CD14-positive monocyte (primary cell): ENCODE measurements around the gene RNF212. TPM values are rescaled to one million over a fixed set of nuclear protein-coding genes. Genes with fewer than 3 reads are reported as not detected.

Experiments
- DNase-seq, 3 donors: peaks; one replicate each; pipeline ENCODE4 v3.0.0-alpha.2; 2011 to 2022
- H2AFZ ChIP-seq: 2 replicates; pipeline ENCODE4 v1.6.0; 2012; ENCODE audit warnings: mild to moderate bottlenecking, low read depth, low read length, inconsistent platforms; ENCODE audit not compliant: insufficient read depth, poor library complexity, severe bottlenecking
- H3K27ac ChIP-seq, 2 donors: 1 replicate in 1 of 2; 2 replicates in 1 of 2; pipeline ENCODE4 v1.5.1; 2012 to 2013; ENCODE audit warnings: low read length in 2 of 2, control low read depth in 1 of 2, inconsistent platforms in 1 of 2, low read depth in 1 of 2, mild to moderate bottlenecking in 1 of 2
- H3K27me3 ChIP-seq, 2 donors: one replicate each; pipeline versions ENCODE4 v1.6.0 to v1.6.1; 2011 to 2013; ENCODE audit warnings: low read length in 2 of 2; ENCODE audit not compliant: control insufficient read depth in 2 of 2, insufficient read depth in 2 of 2
- H3K36me3 ChIP-seq, 2 donors: replicated peaks in 1 of 2; 1 replicate in 1 of 2; 2 replicates in 1 of 2; pipeline versions ENCODE4 v1.5.1 to v1.6.1; 2012 to 2013; ENCODE audit warnings: low read length in 2 of 2, control low read depth in 1 of 2, inconsistent platforms in 1 of 2, mild to moderate bottlenecking in 1 of 2; ENCODE audit not compliant: insufficient read depth in 2 of 2, control insufficient read depth in 1 of 2
- H3K4me1 ChIP-seq, 2 donors: 1 replicate in 1 of 2; 2 replicates in 1 of 2; pipeline versions ENCODE4 v1.5.1 to v1.6.1; 2012 to 2013; ENCODE audit warnings: low read length in 2 of 2, control low read depth in 1 of 2, inconsistent platforms in 1 of 2, mild to moderate bottlenecking in 1 of 2, moderate library complexity in 1 of 2; ENCODE audit not compliant: insufficient read depth in 2 of 2, control insufficient read depth in 1 of 2
- H3K4me2 ChIP-seq: replicated peaks from 2 replicates; pipeline ENCODE3; 2012; ENCODE audit warnings: low read length, moderate library complexity, mild to moderate bottlenecking; ENCODE audit not compliant: poor library complexity, severe bottlenecking; ENCODE audit errors: extremely low read depth
- H3K4me3 ChIP-seq, 3 experiments: fragments of 200-600 bp in 1 of 3; sonication (generic) in 1 of 3; replicated peaks in 1 of 3; 1 replicate in 2 of 3; 2 replicates in 1 of 3; pipeline ENCODE4 v1.5.1; 2011 to 2013; ENCODE audit warnings: low read length in 3 of 3, mild to moderate bottlenecking in 3 of 3, control low read depth in 2 of 3, low read depth in 2 of 3, inconsistent platforms in 1 of 3, moderate library complexity in 1 of 3
- H3K79me2 ChIP-seq: 2 replicates; pipeline ENCODE4 v1.6.0; 2012; ENCODE audit warnings: mild to moderate bottlenecking, control low read depth, inconsistent platforms, low read length, moderate library complexity; ENCODE audit not compliant: insufficient read depth
- H3K9ac ChIP-seq: 2 replicates; pipeline ENCODE4 v1.6.0; 2017; ENCODE audit warnings: low read length, mild to moderate bottlenecking; ENCODE audit not compliant: insufficient read depth, poor library complexity, severe bottlenecking
- H3K9me3 ChIP-seq, 2 donors: replicated peaks in 1 of 2; 1 replicate in 1 of 2; 2 replicates in 1 of 2; pipeline versions ENCODE4 v1.5.1 to v1.6.1; 2012 to 2013; ENCODE audit warnings: low read length in 2 of 2, control low read depth in 1 of 2; ENCODE audit not compliant: control insufficient read depth in 1 of 2, insufficient read depth in 1 of 2
- H4K20me1 ChIP-seq: 2 replicates; pipeline ENCODE4 v1.6.0; 2012; ENCODE audit warnings: mild to moderate bottlenecking, low read length, control low read depth, moderate library complexity; ENCODE audit not compliant: insufficient read depth
- H3K27ac Mint-ChIP-seq, 7 donors: one replicate each; pipeline ENCODE4 v1.8.0; 2020; ENCODE audit warnings: mild to moderate bottlenecking in 7 of 7, mixed read lengths in 7 of 7, moderate library complexity in 6 of 7, inconsistent platforms in 2 of 7
- H3K27me3 Mint-ChIP-seq, 3 donors: one replicate each; pipeline ENCODE4 v1.8.0; 2021 to 2022; ENCODE audit warnings: low read depth in 3 of 3, mild to moderate bottlenecking in 3 of 3, mixed read lengths in 3 of 3, moderate library complexity in 3 of 3, inconsistent platforms in 1 of 3
- H3K36me3 Mint-ChIP-seq, 2 donors: one replicate each; pipeline ENCODE4 v1.8.0; 2020; ENCODE audit warnings: mixed read lengths in 2 of 2, inconsistent platforms in 1 of 2, mild to moderate bottlenecking in 1 of 2
- H3K4me1 Mint-ChIP-seq: one replicate; pipeline ENCODE4 v1.8.0; 2020; ENCODE audit warnings: mild to moderate bottlenecking, mixed read lengths
- H3K4me3 Mint-ChIP-seq, 2 donors: one replicate each; pipeline ENCODE4 v1.8.0; 2020; ENCODE audit warnings: mild to moderate bottlenecking in 2 of 2, mixed read lengths in 2 of 2, moderate library complexity in 1 of 2
- H3K9me3 Mint-ChIP-seq, 7 donors: one replicate each; pipeline ENCODE4 v1.8.0; 2020 to 2022; ENCODE audit warnings: mixed read lengths in 7 of 7, mild to moderate bottlenecking in 6 of 7, moderate library complexity in 6 of 7, inconsistent platforms in 2 of 7
- CTCF ChIP-seq: fragments of 200-600 bp; IDR thresholded peaks from one replicate; pipeline ENCODE4 v1.8.0; 2022; ENCODE audit warnings: antibody characterized with exemption, mild to moderate bottlenecking
- WGBS: methylation state at CpG from one replicate; pipeline ENCODE4 v1.1.5; 2013; ENCODE audit warnings: missing lambda C conversion rate; ENCODE audit not compliant: insufficient coverage; 5-methylcytosine and 5-hydroxymethylcytosine counted together
- intact Hi-C, 2 donors: fragments of 100-400 bp; cut with micrococcal nuclease; formaldehyde crosslinking; loops; one replicate each; pipeline versions ENCODE4 v1.15.0 to v1.15.1; 2023
- polyA plus RNA-seq, 3 donors: library from polyadenylated mRNA; depleted of rRNA in 1 of 3; unstranded in 2 of 3; stranded (reverse) in 1 of 3; fragments of 300-500 nt in 2 of 3; fragments of >200 nt in 1 of 3; fragmentation: Illumina TruSeq in 2 of 3; gene quantifications; 1 replicate in 2 of 3; 2 replicates in 1 of 3; pipeline ENCODE4 v1.2.3, GENCODE V29; 2012 to 2021

Gene RNF212
- polyA plus RNA-seq, 3 donors = 0.17 to 0.83 TPM; not detected in 1

- Histone ChIP-seq H3K79me2 (no peaks in the 10 kb centered on the region), H3K27ac (no peak overlapping the region), H4K20me1 (no peaks in the 10 kb centered on the region), H3K9me3 (no peaks in the 10 kb centered on the region), H3K4me2 (no peak overlapping the region), H3K36me3 (no peaks in the 10 kb centered on the region), H3K4me1 (no peaks in the 10 kb centered on the region), H3K4me3 (no peak overlapping the region), H3K27me3 (peaks cover 3 to 4% of the 10 kb centered on the region in 2 donors), H2AFZ (no peak overlapping the region), H3K9ac (no peak overlapping the region)
- DNase-seq = no peak
- Mint-ChIP-seq H3K27me3 (peaks cover 19 to 33% (median 20%) of the 10 kb centered on the region in 3 donors), H3K27ac (no peak overlapping the region), H3K36me3 (no peaks in the 10 kb centered on the region), H3K9me3 (peaks cover 0 to 2% (median 0%) of the 10 kb centered on the region in 7 donors), H3K4me1 (no peaks in the 10 kb centered on the region), H3K4me3 (no peak overlapping the region)
- intact Hi-C loops = no loop called here
- 89% methylated on average over 2 of the region's 4 CpGs for WGBS
- no peak for TF ChIP-seq CTCF
Measured at GRCh38 chr4:1124818-1125217, 11.5 kb upstream of the RNF212 start.

GRCh38 chr4:1122505-1122904, 9.1 kb upstream of the RNF212 start:
- no peak overlapping the region for H2AFZ ChIP-seq
- Mint-ChIP-seq H3K4me3 (no peak overlapping the region), H3K27me3 (peaks cover 20 to 31% (median 21%) of the 10 kb centered on the region in 3 donors), H3K9me3 (peaks cover 0 to 2% (median 0%) of the 10 kb centered on the region in 7 donors), H3K27ac (no peak overlapping the region), H3K4me1 (no peaks in the 10 kb centered on the region), H3K36me3 (no peaks in the 10 kb centered on the region)
- no peak overlapping the region for H3K4me3 ChIP-seq
- no peaks in the 10 kb centered on the region for H3K4me1 ChIP-seq
- peaks cover 3 to 7% of the 10 kb centered on the region in 2 donors for H3K27me3 ChIP-seq
- no peak overlapping the region for H3K4me2 ChIP-seq
- TF ChIP-seq CTCF = no peak
- no peaks in the 10 kb centered on the region for H3K79me2 ChIP-seq
- 100% methylated on average over 1 of the region's 3 CpGs for WGBS
- H3K9me3 ChIP-seq = no peaks in the 10 kb centered on the region
- H3K36me3 ChIP-seq = no peaks in the 10 kb centered on the region
- DNase-seq = no peak
- no peak overlapping the region for H3K9ac ChIP-seq
- intact Hi-C loops = no loop called here
- H4K20me1 ChIP-seq = no peaks in the 10 kb centered on the region
- no peak overlapping the region for H3K27ac ChIP-seq
